ENCODE results near the gene ABCA12. TPM values are rescaled to one million over a fixed set of nuclear protein-coding genes. Genes with fewer than 3 reads are reported as not detected.

Gene ABCA12
- total RNA-seq, 2 experiments from 2014 or later: not detected

DNA sequence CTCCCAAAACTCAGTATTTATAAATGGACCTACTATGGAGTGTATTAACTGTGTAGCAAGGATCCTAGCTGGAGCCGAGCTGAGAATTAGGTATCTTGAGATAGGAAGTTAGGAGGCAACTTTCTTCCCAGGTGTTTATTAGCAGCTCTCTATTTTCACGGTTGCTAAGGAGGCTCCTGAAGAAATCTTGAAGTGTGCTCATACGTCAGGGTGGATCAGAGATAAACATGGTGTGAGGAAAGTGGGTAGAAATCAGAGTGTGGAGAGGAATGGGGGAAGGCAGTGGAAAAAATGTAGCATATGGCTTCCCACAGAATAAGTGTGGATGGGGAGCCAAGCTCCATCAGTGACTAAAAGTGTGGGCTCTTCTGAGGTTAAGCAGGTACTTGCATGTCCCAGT is 104.3 kb downstream of the ABCA12 start:
- no peak for DNase-seq
- Mint-ChIP-seq H3K36me3 (no peaks in the 10 kb centered on the region), H3K27me3 (peaks cover 8% of the 10 kb centered on the region), H3K27ac (no peak overlapping the region), H3K4me1 (no peaks in the 10 kb centered on the region), H3K4me3 (no peak overlapping the region), H3K9me3 (no peaks in the 10 kb centered on the region)

DNA sequence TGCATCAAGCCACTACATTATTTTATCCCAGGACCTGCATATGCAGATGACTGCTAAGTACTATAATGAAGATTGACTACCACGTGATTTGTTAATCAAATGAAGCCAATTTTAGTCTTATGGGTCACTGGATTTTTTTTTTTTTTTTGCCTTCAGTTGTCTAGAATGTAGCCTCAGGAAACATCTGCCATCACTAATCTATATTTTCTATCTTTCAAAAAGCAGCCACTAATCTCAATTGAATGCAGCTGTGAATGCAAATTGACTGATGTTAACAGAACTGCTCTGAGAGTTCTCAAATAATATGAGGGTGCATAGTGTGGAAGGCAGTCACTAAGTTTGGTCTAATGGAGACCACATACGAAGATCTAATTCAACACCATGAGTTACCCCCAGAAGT is 106.3 kb downstream of the ABCA12 start:
- DNase-seq: no peak
- Mint-ChIP-seq H3K36me3 (no peaks in the 10 kb centered on the region), H3K27ac (no peak overlapping the region), H3K4me1 (no peaks in the 10 kb centered on the region), H3K4me3 (no peak overlapping the region), H3K9me3 (no peaks in the 10 kb centered on the region), H3K27me3 (peaks cover 8% of the 10 kb centered on the region)

DNA sequence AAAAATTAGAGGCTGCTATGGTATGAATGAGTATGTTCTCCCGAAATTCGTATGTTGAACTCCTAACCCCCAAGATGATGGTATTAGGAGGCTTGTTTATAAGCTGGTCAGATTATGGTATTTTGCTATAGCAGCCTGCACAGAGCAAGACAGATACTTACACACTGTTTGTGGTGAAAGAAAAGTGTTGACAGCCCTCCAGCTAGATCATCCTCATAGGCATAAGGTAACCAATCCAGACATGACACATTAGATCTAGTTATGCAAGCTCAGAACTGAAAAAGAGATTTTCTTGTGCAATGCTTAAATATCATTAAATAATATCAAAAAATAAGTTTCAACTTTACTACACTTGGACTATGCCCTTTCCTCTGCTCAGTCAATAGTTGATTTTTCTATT is 107.1 kb downstream of the ABCA12 start:
- DNase-seq: no peak
- H3K9me3 Mint-ChIP-seq: no peaks in the 10 kb centered on the region
- peaks cover 4% of the 10 kb centered on the region for H3K27me3 Mint-ChIP-seq
- H3K27ac Mint-ChIP-seq: no peak overlapping the region
- no peaks in the 10 kb centered on the region for H3K36me3 Mint-ChIP-seq
- no peaks in the 10 kb centered on the region for H3K4me1 Mint-ChIP-seq
- H3K4me3 Mint-ChIP-seq: no peak overlapping the region

DNA sequence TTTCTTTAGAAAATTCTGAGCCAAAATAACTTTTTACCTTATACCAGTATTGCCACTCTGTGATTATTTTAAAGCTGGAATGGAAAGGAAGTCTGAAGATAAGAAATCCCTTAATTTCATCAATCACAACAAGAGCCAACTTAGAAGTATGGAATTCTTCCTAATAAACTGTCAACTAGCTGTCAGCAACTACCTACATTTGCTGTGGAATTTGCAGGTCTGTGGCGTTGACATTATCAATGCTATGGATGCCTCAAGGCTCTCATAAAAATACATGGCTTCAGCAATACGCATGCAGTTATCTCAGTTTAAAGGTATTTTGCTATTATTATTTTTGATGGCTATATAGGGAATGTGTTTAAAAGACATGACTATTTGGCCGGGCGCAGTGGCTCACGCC is 108.5 kb downstream of the ABCA12 start:
- H3K4me1 Mint-ChIP-seq: no peaks in the 10 kb centered on the region
- no peaks in the 10 kb centered on the region for H3K9me3 Mint-ChIP-seq
- no peak overlapping the region for H3K27ac Mint-ChIP-seq
- H3K27me3 Mint-ChIP-seq: peaks cover 3% of the 10 kb centered on the region
- H3K36me3 Mint-ChIP-seq: no peaks in the 10 kb centered on the region
- H3K4me3 Mint-ChIP-seq: no peak overlapping the region
- no peak for DNase-seq

DNA sequence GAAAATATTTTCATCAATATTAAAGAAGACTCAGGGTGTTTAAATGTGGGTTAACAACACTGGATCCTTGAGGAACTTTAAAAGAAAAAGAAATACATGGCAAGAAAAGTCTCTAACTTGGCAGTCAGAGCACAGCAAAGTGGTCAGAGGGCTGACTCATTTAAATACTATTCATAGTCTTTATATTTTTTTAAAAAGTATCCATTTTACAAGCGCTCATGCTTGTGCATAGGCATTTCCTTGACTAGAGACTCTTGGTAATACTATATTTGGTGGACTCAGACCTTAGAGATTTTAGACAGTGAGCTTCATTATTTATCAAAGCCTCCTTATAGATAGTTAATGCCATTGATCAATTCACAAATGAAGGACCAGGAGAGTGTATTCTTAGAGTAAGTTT is 110.2 kb downstream of the ABCA12 start:
- Mint-ChIP-seq H3K36me3 (no peaks in the 10 kb centered on the region), H3K27me3 (no peaks in the 10 kb centered on the region), H3K4me3 (no peak overlapping the region), H3K27ac (no peak overlapping the region), H3K4me1 (no peaks in the 10 kb centered on the region), H3K9me3 (no peaks in the 10 kb centered on the region)
- DNase-seq: no peak

DNA sequence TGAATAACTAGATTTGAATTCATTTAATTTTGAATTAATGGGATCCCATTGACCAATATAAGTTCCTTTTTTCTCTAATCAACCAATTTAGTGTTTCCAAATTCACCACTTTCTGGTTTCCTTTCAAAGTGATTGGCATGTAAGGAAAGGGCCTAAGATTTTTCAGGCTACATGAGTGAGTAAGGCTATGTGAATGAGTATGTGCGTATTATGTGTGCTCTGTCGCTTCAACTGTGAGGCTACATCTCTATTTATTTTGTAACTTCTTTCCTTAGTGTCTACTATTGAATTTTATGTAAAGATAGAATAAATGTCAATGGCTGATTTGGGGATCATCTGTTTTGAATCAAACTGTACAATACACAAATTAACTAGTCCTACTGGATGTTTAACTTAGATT is 110.6 kb downstream of the ABCA12 start:
- no peaks in the 10 kb centered on the region for H3K4me1 Mint-ChIP-seq
- H3K9me3 Mint-ChIP-seq: no peaks in the 10 kb centered on the region
- no peaks in the 10 kb centered on the region for H3K36me3 Mint-ChIP-seq
- DNase-seq: no peak
- H3K27ac Mint-ChIP-seq: no peak overlapping the region
- H3K4me3 Mint-ChIP-seq: no peak overlapping the region
- H3K27me3 Mint-ChIP-seq: no peaks in the 10 kb centered on the region

DNA sequence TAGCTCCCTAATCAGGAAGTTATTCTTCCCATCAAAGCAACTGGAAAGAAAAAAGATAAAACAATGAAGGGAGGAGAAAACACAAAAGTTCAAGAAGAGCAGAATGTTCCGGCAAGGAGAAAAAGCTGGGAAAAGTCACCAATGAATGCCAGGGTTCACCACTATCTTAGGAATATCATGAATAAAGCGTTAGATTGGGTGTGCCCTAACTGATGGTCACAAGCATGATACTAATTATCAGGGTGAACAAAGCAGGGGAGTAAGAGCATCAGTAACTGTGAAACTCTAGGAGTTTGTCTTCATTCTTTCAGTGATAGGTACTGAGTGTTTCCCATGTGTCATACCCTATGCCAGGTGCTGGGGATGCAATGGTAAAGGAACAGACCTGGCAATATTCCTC is 115.5 kb downstream of the ABCA12 start:
- Mint-ChIP-seq H3K4me1 (no peaks in the 10 kb centered on the region), H3K27ac (no peak overlapping the region), H3K4me3 (no peak overlapping the region), H3K9me3 (no peaks in the 10 kb centered on the region), H3K36me3 (no peaks in the 10 kb centered on the region), H3K27me3 (peaks cover 3% of the 10 kb centered on the region)
- DNase-seq: no peak

DNA sequence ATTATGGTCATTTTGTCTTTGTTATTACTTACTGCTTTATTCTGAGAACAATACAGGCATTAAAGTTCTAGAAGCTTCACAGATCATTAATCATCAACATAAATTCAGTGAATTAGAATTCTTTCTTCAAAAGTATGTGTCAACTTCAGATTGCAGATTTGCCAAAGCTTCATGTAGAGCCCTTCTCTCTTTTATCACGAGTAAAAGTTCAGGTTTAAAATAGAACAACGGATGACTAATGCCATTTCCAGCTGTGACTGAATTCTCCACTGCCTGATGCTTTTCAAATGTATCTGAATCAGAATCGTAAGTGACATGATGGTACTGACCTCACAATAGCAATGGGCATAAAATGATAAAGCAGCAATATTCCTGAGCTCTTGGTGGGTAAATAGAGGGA is 116.0 kb downstream of the ABCA12 start:
- no peak for DNase-seq
- Mint-ChIP-seq H3K27me3 (peaks cover 3% of the 10 kb centered on the region), H3K4me1 (no peaks in the 10 kb centered on the region), H3K9me3 (no peaks in the 10 kb centered on the region), H3K27ac (no peak overlapping the region), H3K36me3 (no peaks in the 10 kb centered on the region), H3K4me3 (no peak overlapping the region)

DNA sequence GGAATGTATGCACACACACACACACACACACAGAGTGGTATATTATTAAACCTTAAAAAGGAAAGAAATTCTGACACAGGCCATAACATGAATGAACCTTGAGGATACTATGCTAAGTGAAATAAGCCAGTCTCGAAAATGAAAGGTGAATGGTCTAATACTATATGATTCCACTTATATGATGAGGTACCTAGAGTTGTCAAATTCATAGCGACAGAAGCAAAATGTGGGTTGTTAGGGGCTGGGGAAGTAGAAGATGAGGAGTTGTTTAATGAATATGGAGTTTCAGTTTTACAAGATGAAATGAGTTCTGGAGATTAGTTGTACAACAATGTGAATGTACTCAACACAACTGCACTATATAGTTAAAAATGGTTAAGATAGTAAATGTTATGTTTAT is 118.1 kb downstream of the ABCA12 start:
- H3K27me3 Mint-ChIP-seq: peaks cover 3% of the 10 kb centered on the region
- H3K4me1 Mint-ChIP-seq: no peaks in the 10 kb centered on the region

DNA sequence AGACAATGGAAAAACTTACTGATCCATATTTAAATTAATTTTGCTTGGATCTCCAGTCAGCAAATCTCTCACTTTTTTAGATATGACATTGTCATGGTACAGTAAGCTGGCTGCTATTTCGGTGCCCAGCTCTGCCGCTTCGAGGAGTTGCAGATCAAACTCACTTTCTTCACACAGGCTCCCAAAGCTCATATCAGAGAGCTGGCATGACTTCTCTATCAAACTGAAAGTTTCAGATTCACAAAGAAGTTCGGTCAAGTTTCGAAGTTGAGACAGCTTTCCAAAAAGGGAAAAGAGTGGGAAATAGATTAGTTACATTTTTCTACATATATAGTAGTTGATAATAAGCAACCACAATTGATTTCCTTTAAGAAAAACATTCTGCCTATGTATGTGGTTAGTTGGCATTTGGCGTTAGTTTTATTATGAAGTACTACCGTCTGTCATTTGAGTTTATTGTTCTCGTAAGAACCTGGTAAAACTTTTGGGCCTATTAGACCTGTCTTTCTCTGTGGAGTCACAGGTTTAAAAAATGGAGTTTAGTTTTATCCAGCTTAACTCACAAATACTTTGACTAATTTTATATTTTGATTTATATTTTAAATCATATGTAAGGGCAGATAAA is 118.8 kb downstream of the ABCA12 start:
- DNase-seq: no peak
- Mint-ChIP-seq H3K36me3 (no peaks in the 10 kb centered on the region), H3K4me3 (no peak overlapping the region), H3K27ac (no peak overlapping the region), H3K27me3 (peaks cover 3% of the 10 kb centered on the region), H3K9me3 (no peaks in the 10 kb centered on the region), H3K4me1 (no peaks in the 10 kb centered on the region)

More for the DNA sequence above, 118.1 kb downstream of the ABCA12 start:
- no peak for DNase-seq
- no peak overlapping the region for H3K4me3 Mint-ChIP-seq
- H3K9me3 Mint-ChIP-seq: no peaks in the 10 kb centered on the region
- no peaks in the 10 kb centered on the region for H3K36me3 Mint-ChIP-seq
- H3K27ac Mint-ChIP-seq: no peak overlapping the region

DNA sequence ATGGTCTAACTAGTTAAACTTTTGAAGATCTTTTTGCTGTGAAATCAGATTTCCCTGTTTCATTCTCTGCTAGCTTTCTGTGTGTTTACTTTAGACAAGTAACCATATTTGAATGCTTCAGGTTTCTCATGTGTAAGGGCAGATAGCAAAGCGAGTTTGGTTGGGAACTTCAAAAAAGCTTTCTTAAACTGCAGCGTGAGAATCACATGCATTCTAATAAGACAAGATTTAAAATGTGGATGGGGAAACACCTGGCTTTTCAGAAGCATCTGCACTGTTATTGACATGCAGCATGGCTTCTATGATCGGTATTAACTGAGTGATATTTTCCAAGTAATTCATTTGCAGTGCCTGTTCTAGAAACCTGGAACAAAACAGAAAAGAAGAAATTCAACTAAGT is 119.3 kb downstream of the ABCA12 start:
- Mint-ChIP-seq H3K9me3 (no peaks in the 10 kb centered on the region), H3K27ac (no peak overlapping the region), H3K4me1 (no peaks in the 10 kb centered on the region), H3K36me3 (no peaks in the 10 kb centered on the region), H3K27me3 (peaks cover 3% of the 10 kb centered on the region), H3K4me3 (no peak overlapping the region)
- DNase-seq: no peak

DNA sequence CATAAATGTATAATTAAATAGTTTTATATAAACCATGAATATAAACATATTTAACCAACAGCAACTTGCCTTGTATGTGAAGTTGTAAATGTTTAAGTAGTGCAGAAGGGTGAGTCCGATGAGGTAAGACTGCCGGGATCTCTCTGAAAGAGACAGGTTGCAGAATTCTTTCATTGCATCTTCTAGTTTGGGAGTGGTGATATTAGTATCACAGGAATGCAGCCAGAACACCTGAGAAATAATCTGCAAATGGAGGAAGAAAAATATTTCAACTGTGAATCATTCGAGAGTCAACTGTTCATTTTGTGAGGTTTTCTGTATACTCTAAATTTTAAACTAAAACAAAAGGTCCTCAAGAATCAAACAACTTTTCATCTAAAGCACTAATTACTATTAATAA is 123.0 kb downstream of the ABCA12 start:
- Mint-ChIP-seq H3K4me3 (no peak overlapping the region), H3K36me3 (no peaks in the 10 kb centered on the region), H3K4me1 (no peaks in the 10 kb centered on the region), H3K27me3 (no peaks in the 10 kb centered on the region), H3K27ac (no peak overlapping the region), H3K9me3 (no peaks in the 10 kb centered on the region)
- DNase-seq: no peak

DNA sequence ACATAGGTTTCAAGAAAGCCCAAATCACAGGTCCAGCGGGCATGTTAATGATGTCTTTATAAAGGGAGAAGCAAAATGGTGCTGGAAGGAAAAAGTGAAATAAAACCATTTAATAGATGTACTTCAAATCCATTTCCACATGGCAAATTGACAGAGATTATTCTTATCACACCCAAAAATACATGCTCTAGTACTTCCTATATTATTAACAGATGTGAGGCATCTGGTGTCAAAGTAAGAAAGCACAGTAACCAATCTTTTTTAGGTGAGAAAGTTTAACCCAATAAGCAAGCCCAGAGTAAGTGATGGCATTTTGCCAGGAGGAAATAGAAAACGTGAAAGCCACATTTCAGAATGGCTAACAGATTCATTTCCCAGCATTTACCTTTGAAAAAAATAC is 128.0 kb downstream of the ABCA12 start:
- Mint-ChIP-seq H3K9me3 (no peaks in the 10 kb centered on the region), H3K27ac (no peak overlapping the region), H3K27me3 (peaks cover 3% of the 10 kb centered on the region), H3K36me3 (no peaks in the 10 kb centered on the region), H3K4me1 (no peaks in the 10 kb centered on the region), H3K4me3 (no peak overlapping the region)
- DNase-seq: no peak

DNA sequence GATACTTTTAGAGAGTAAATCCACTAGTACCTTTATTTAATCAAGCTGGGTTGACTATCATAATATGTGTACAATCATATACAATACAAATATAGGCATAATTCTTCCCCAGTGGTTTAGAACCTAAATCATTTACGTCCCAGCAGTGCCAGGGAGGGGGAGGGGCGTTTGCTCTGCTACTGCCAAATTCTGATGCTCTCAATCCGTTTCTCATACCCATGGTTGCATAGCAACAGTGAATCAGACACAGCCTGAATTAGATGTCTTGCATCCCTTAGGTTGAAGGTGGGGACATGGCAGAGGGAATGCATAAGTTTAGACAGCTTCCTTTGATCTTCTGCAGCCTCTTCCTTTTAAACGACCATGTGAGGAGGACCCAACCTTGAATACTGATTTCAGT is 135.4 kb downstream of the ABCA12 start:
- H3K27me3 Mint-ChIP-seq: no peaks in the 10 kb centered on the region
- H3K27ac Mint-ChIP-seq: no peak overlapping the region
- no peaks in the 10 kb centered on the region for H3K36me3 Mint-ChIP-seq
- no peak overlapping the region for H3K4me3 Mint-ChIP-seq
- no peak for DNase-seq
- H3K4me1 Mint-ChIP-seq: no peaks in the 10 kb centered on the region
- H3K9me3 Mint-ChIP-seq: no peaks in the 10 kb centered on the region

DNA sequence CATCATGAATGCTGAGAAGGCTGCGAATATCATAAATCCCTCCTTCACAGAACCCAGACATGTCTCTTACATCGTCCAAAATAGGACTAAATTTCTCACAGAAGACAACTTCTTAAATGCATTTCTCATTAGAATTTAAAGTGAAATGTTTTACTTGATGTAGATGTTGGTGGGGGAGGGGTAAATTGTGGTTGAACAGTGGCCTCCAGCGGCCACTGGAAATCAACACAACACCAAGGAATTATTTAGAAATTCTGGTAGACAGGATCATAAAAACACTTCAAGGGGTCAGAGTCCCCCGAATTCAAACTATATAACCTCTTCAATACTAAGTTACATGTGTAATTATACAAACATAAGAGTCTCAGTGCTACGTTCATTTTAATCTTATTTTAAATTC is 135.9 kb downstream of the ABCA12 start:
- no peak overlapping the region for H3K4me3 Mint-ChIP-seq
- DNase-seq: no peak
- no peaks in the 10 kb centered on the region for H3K36me3 Mint-ChIP-seq
- H3K27ac Mint-ChIP-seq: no peak overlapping the region
- H3K4me1 Mint-ChIP-seq: no peaks in the 10 kb centered on the region
- H3K27me3 Mint-ChIP-seq: no peaks in the 10 kb centered on the region
- no peaks in the 10 kb centered on the region for H3K9me3 Mint-ChIP-seq

DNA sequence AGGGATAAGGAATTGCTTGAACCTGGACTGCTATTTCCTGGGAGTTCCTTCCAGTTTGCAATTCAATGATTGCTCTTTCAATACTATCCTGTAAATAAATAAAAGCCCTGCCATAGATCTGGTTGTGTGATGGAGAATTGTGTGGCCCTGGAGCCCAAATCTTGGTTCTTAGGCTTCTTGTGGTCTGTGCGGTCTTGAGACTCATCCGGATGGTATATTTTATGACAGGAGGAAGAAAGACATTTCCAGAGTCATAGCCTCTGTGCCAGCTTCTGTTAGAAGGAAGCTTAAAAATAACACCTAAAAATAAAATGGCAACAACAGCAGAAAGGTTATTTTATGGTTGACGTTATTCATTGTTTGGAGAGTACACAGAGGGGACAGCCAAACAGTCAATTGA is 137.7 kb downstream of the ABCA12 start:
- H3K27ac Mint-ChIP-seq: no peak overlapping the region
- no peaks in the 10 kb centered on the region for H3K4me1 Mint-ChIP-seq
- no peak for DNase-seq
- no peaks in the 10 kb centered on the region for H3K36me3 Mint-ChIP-seq
- no peak overlapping the region for H3K4me3 Mint-ChIP-seq
- no peaks in the 10 kb centered on the region for H3K27me3 Mint-ChIP-seq
- no peaks in the 10 kb centered on the region for H3K9me3 Mint-ChIP-seq
